Astrocyte of the cerebellum (primary cell): ENCODE measurements around the gene RIC8B.

Source experiments
- DNase-seq: peaks from one replicate; pipeline ENCODE4 v3.0.0-alpha.2; 2011; ENCODE audit warnings: low read depth
- H3K4me3 ChIP-seq: 2 replicates; pipeline ENCODE4 v1.5.1; 2011; ENCODE audit warnings: mild to moderate bottlenecking, low read depth, low read length, moderate library complexity
- CTCF ChIP-seq: IDR thresholded peaks from 2 replicates; pipeline ENCODE4 v1.5.1; 2012; ENCODE audit warnings: low read length, low read depth, moderate library complexity, mild to moderate bottlenecking; ENCODE audit errors: missing control alignments
- in situ Hi-C: cut with HindIII; loops from 2 replicates; pipeline ENCODE4 v1.10.0; 2017; ENCODE audit warnings: low sequenced_read_pairs

Gene RIC8B

GRCh38 chr12:106839333-106839732 is 64.9 kb downstream of the RIC8B start:
- no peak for TF ChIP-seq CTCF
- no peak overlapping the region for H3K4me3 ChIP-seq
- in situ Hi-C loops = loop anchor here (10.0 kb wide), 1 partner anchor 455 kb away; no protein-coding TSS in a partner anchor
- DNase-seq = no peak

- no peak for TF ChIP-seq CTCF
Observed at GRCh38 chr12:106840243-106840642, 65.8 kb downstream of the RIC8B start.

GRCh38 chr12:106841510-106842302 is 67.2 kb downstream of the RIC8B start:
- in situ Hi-C loops = no loop called here
- H3K4me3 ChIP-seq = no peak overlapping the region
- DNase-seq = peak; percentile 37
- peak; percentile 70 for TF ChIP-seq CTCF

More at GRCh38 chr12:106840243-106840642, 65.8 kb downstream of the RIC8B start:
- in situ Hi-C loops = no loop called here
- DNase-seq = peak; percentile 51
- no peak overlapping the region for H3K4me3 ChIP-seq

GRCh38 chr12:106845902-106846301 is 71.4 kb downstream of the RIC8B start:
- in situ Hi-C loops = no loop called here
- H3K4me3 ChIP-seq = no peak overlapping the region
- TF ChIP-seq CTCF = no peak
- no peak for DNase-seq

- in situ Hi-C loops = no loop called here
- no peak for DNase-seq
- H3K4me3 ChIP-seq = no peak overlapping the region
- TF ChIP-seq CTCF = no peak
Observed at GRCh38 chr12:106847861-106848260, 73.4 kb downstream of the RIC8B start.

GRCh38 chr12:106851306-106851705 is 76.8 kb downstream of the RIC8B start:
- no peak overlapping the region for H3K4me3 ChIP-seq
- no peak for TF ChIP-seq CTCF
- in situ Hi-C loops = no loop called here
- DNase-seq = no peak
